Left lobe of liver (tissue), 2 donors: ENCODE measurements around the gene LGALS3BP. TPM values are rescaled to one million over a fixed set of nuclear protein-coding genes. Genes with fewer than 3 reads are reported as not detected.

Experiments used
- ATAC-seq: fragments of 200-7000 bp; cut with Tn5 transposase; one replicate; pipeline ENCODE4 v1.9.1; 2020; ENCODE audit warnings: mild to moderate bottlenecking, moderate library complexity
- DNase-seq: peaks from one replicate; pipeline ENCODE4 v3.0.0-alpha.2; 2020; ENCODE audit warnings: low spot score
- total RNA-seq: library from RNA; stranded (reverse); gene quantifications from one replicate; pipeline ENCODE4 v1.2.1, GENCODE V29; 2021
- donor health status: DM: no; HTN: no; CAD: no; lungs with moderate emphysema.
- donor health status: DM: no; HTN: yes; CAD: no.

LGALS3BP gene
- total RNA-seq, 1 donor from 2014 or later: 141 TPM

GRCh38 chr17:78986048-78986648 is 6.4 kb upstream of the LGALS3BP start:
- DNase-seq: no peak
- peak; percentile 72 for ATAC-seq

GRCh38 chr17:78985395-78985794 is 5.7 kb upstream of the LGALS3BP start:
- ATAC-seq (no peak), DNase-seq (no peak)

GRCh38 chr17:78981010-78981888 is 1.5 kb upstream of the LGALS3BP start:
- ATAC-seq (no peak), DNase-seq (no peak)

GRCh38 chr17:78980624-78980972 is 875 bp upstream of the LGALS3BP start:
- ATAC-seq (no peak), DNase-seq (no peak)

GRCh38 chr17:78977997-78978973 is 1.4 kb downstream of the LGALS3BP start:
- no peak for DNase-seq
- ATAC-seq: no peak

GRCh38 chr17:78977681-78977943 is 2.1 kb downstream of the LGALS3BP start:
- DNase-seq: no peak
- ATAC-seq: no peak

GRCh38 chr17:78976907-78977680 is 2.6 kb downstream of the LGALS3BP start:
- no peak for DNase-seq
- ATAC-seq: no peak

GRCh38 chr17:78974635-78975591 is 4.8 kb downstream of the LGALS3BP start:
- DNase-seq: peak; percentile 75

GRCh38 chr17:78973792-78974520 is 5.8 kb downstream of the LGALS3BP start:
- DNase-seq (no peak), ATAC-seq (no peak)

More at GRCh38 chr17:78974635-78975591, 4.8 kb downstream of the LGALS3BP start:
- ATAC-seq: peak; percentile 78

GRCh38 chr17:78973196-78973595 is 6.5 kb downstream of the LGALS3BP start:
- ATAC-seq (no peak), DNase-seq (no peak)

- ATAC-seq: no peak
- DNase-seq: no peak
Measured at GRCh38 chr17:78972507-78973105, 7.1 kb downstream of the LGALS3BP start.

- ATAC-seq (no peak), DNase-seq (no peak)
Measured at GRCh38 chr17:78971756-78972506, 7.8 kb downstream of the LGALS3BP start.

GRCh38 chr17:78970834-78971755 is 8.6 kb downstream of the LGALS3BP start:
- ATAC-seq: peak; percentile 70
- DNase-seq: peak; percentile 74

GRCh38 chr17:78969865-78970264 is 9.9 kb downstream of the LGALS3BP start:
- no peak for ATAC-seq
- DNase-seq: no peak

GRCh38 chr17:78967782-78968362 is 11.9 kb downstream of the LGALS3BP start:
- ATAC-seq: no peak
- DNase-seq: no peak

GRCh38 chr17:78966910-78967600 is 12.7 kb downstream of the LGALS3BP start:
- ATAC-seq (no peak), DNase-seq (no peak)
